Tibial nerve (tissue), 4 donors: ENCODE results near the gene SNAPIN. TPM values are rescaled to one million over a fixed set of nuclear protein-coding genes. Genes with fewer than 3 reads are reported as not detected.

ENCODE experiments used
- DNase-seq, 2 donors: peaks; one replicate each; pipeline ENCODE4 v3.0.0-alpha.2; 2019; ENCODE audit warnings: low spot score in 2 of 2
- H3K27ac ChIP-seq, 4 donors: fragments of 200-600 bp; sonication (generic) in 3 of 4; one replicate each; pipeline ENCODE4 v1.5.1; 2017 to 2019; ENCODE audit warnings: mild to moderate bottlenecking in 1 of 4
- H3K27me3 ChIP-seq, 2 donors: fragments of 200-600 bp; sonication (generic) in 1 of 2; one replicate each; pipeline versions ENCODE4 v1.5.1 to v1.6.0; 2017 to 2019
- H3K36me3 ChIP-seq, 3 donors: fragments of 200-600 bp; sonication (generic); one replicate each; pipeline ENCODE4 v1.5.1; 2018 to 2019
- H3K4me1 ChIP-seq, 4 donors: fragments of 200-600 bp; sonication (generic) in 3 of 4; one replicate each; pipeline ENCODE4 v1.5.1; 2017 to 2019
- H3K4me3 ChIP-seq, 4 donors: fragments of 200-600 bp; sonication (generic) in 3 of 4; one replicate each; pipeline ENCODE4 v1.5.1; 2017 to 2019; ENCODE audit warnings: mild to moderate bottlenecking in 1 of 4, moderate library complexity in 1 of 4
- H3K9me3 ChIP-seq, 4 donors: fragments of 200-600 bp; sonication (generic) in 3 of 4; one replicate each; pipeline ENCODE4 v1.5.1; 2017 to 2019
- CTCF ChIP-seq, 5 experiments: fragments of 200-600 bp in 3 of 5; fragments of 450-650 bp in 2 of 5; sonication (generic) in 3 of 5; IDR thresholded peaks; one replicate each; pipeline ENCODE4 v1.5.1; 2016 to 2019; ENCODE audit warnings: antibody characterized with exemption in 5 of 5, mild to moderate bottlenecking in 3 of 5, moderate library complexity in 2 of 5
- EP300 ChIP-seq, 2 donors: sonication (generic); formaldehyde crosslinking; IDR thresholded peaks; one replicate each; pipeline ENCODE4 v1.6.1; 2017; ENCODE audit warnings: antibody characterized with exemption in 2 of 2, mild to moderate bottlenecking in 1 of 2
- POLR2A ChIP-seq, 2 donors: fragments of 450-650 bp; IDR thresholded peaks; one replicate each; pipeline ENCODE4 v1.6.1; 2017; ENCODE audit warnings: antibody characterized with exemption in 2 of 2, mild to moderate bottlenecking in 2 of 2, moderate library complexity in 2 of 2
- WGBS, 2 donors: methylation state at CpG; one replicate each; pipeline ENCODE4 v1.1.5; 2018; 5-methylcytosine and 5-hydroxymethylcytosine counted together
- total RNA-seq, 4 donors: library from RNA; depleted of rRNA; stranded (reverse); fragments of >200 nt; gene quantifications; one replicate each; pipeline ENCODE4 v1.1.0, GENCODE V29; 2016

SNAPIN gene
- total RNA-seq: 10 to 100 TPM; 34.1 to 59.9 (median 43.7) TPM

- H3K27me3 ChIP-seq: no peaks in the 10 kb centered on the region
- peak in 4 of 5 experiments; percentile 18 to 58 (median 25) for TF ChIP-seq CTCF (IDR thresholded peaks at IDR 0.05)
- peak; percentile 90 to 93 for TF ChIP-seq EP300 (IDR thresholded peaks at IDR 0.05)
- TF ChIP-seq POLR2A (IDR thresholded peaks at IDR 0.05): peak in 1 of 2 donors; percentile 65
These were observed at the start of gene SNAPIN for GRCh38 chr1:153658400-153659174. TSS of gene SNAPIN (plus strand) at chr1:153658703. CDS start at chr1:153658744, 41 bp downstream.

GRCh38 chr1:153608742-153609584 is 49.5 kb upstream of the SNAPIN start:
- Histone ChIP-seq H3K4me3 (peak overlapping the region; percentile 6 to 47 (median 31)), H3K4me1 (peaks cover 0 to 60% (median 39%) of the 10 kb centered on the region in 4 donors)
- peak; percentile 69 to 72 for DNase-seq

More at GRCh38 chr1:153658400-153659174, at the start of gene SNAPIN:
- peak; percentile 82 to 88 for DNase-seq
- H3K4me1 ChIP-seq: peaks cover 0 to 17% (median 4%) of the 10 kb centered on the region in 4 donors
- peak within 1 kb of the TSS; percentile 46 to 79 (median 72) for H3K4me3 ChIP-seq
- H3K9me3 ChIP-seq: no peaks in the 10 kb centered on the region
- 3% methylated on average over 45 to 50 of the region's 53 CpGs for WGBS, 2 donors
- H3K36me3 ChIP-seq: peaks cover 0 to 35% (median 6%) of the 10 kb centered on the region in 3 donors
- H3K27ac ChIP-seq: peak within 1 kb of the TSS; percentile 90 to 99 (median 92)

GRCh38 chr1:153609585-153609907 is 49.0 kb upstream of the SNAPIN start:
- peak overlapping the region; percentile 89 to 99 (median 94) for H3K27ac ChIP-seq
- peaks cover 0 to 66% (median 41%) of the 10 kb centered on the region in 4 donors for H3K4me1 ChIP-seq
- no peaks in the 10 kb centered on the region for H3K9me3 ChIP-seq
- 47 to 52% methylated on average over 6 of the region's 6 CpGs for WGBS, 2 donors
- no peak for DNase-seq
- no peaks in the 10 kb centered on the region for H3K27me3 ChIP-seq
- no peak for TF ChIP-seq CTCF (IDR thresholded peaks at IDR 0.05)
- TF ChIP-seq POLR2A (IDR thresholded peaks at IDR 0.05): no peak
- no peak for TF ChIP-seq EP300 (IDR thresholded peaks at IDR 0.05)
- peaks cover 0 to 27% (median 0%) of the 10 kb centered on the region in 3 donors for H3K36me3 ChIP-seq
- H3K4me3 ChIP-seq: peak overlapping the region; percentile 6 to 47 (median 31)

More at GRCh38 chr1:153608742-153609584, 49.5 kb upstream of the SNAPIN start:
- TF ChIP-seq POLR2A (IDR thresholded peaks at IDR 0.05) (peak in 1 of 2 donors; percentile 48), EP300 (IDR thresholded peaks at IDR 0.05) (peak; percentile 65 to 85), CTCF (IDR thresholded peaks at IDR 0.05) (peak in 1 of 5 experiments; percentile 15)
- Histone ChIP-seq H3K9me3 (no peaks in the 10 kb centered on the region), H3K27me3 (no peaks in the 10 kb centered on the region), H3K27ac (peak overlapping the region; percentile 89 to 99 (median 94)), H3K36me3 (peaks cover 0 to 27% (median 0%) of the 10 kb centered on the region in 3 donors)
- WGBS, 2 donors: 18 to 20% methylated on average over 19 of the region's 19 CpGs

GRCh38 chr1:153610334-153610733 is 48.2 kb upstream of the SNAPIN start:
- WGBS, 2 donors: 54 to 77% methylated on average over 3 to 4 of the region's 4 CpGs
- DNase-seq: no peak

More at GRCh38 chr1:153610334-153610733, 48.2 kb upstream of the SNAPIN start:
- TF ChIP-seq CTCF (IDR thresholded peaks at IDR 0.05) (no peak), POLR2A (IDR thresholded peaks at IDR 0.05) (no peak), EP300 (IDR thresholded peaks at IDR 0.05) (no peak)
- H3K4me3 ChIP-seq: peak overlapping the region in 1 of 4 donors; percentile 15
- no peaks in the 10 kb centered on the region for H3K27me3 ChIP-seq
- peaks cover 0 to 25% (median 0%) of the 10 kb centered on the region in 3 donors for H3K36me3 ChIP-seq
- peak overlapping the region; percentile 89 to 99 (median 94) for H3K27ac ChIP-seq
- peaks cover 0 to 68% (median 41%) of the 10 kb centered on the region in 4 donors for H3K4me1 ChIP-seq
- no peaks in the 10 kb centered on the region for H3K9me3 ChIP-seq
